Measurements from ENCODE around the gene CYTH2. TPM values are rescaled to one million over a fixed set of nuclear protein-coding genes. Genes with fewer than 3 reads are reported as not detected.

The CYTH2 gene
- total RNA-seq, 3 donors from 2014 or later: 66.3 to 86.9 (median 69.3) TPM

- H3K4me3 ChIP-seq: no peak overlapping the region
- ATAC-seq: no peak
Measured at GRCh38 chr19:48461651-48461981, 7.6 kb upstream of the CYTH2 start.

GRCh38 chr19:48461982-48462655, 7.0 kb upstream of the CYTH2 start:
- Histone ChIP-seq H3K9me3 (no peaks in the 10 kb centered on the region), H3K4me3 (no peak overlapping the region), H3K4me1 (ENCODE audit: low read depth) (no peaks in the 10 kb centered on the region), H3K36me3 (ENCODE audit: low read depth) (no peaks in the 10 kb centered on the region)
- ATAC-seq: no peak
- intact Hi-C loops (cut with DNase I, micrococcal nuclease): no loop called here
- no peak for TF ChIP-seq CTCF (IDR thresholded peaks at IDR 0.05)
- peak in 1 of 3 donors; percentile 53 for DNase-seq

More at GRCh38 chr19:48461651-48461981, 7.6 kb upstream of the CYTH2 start:
- no peak for TF ChIP-seq CTCF (IDR thresholded peaks at IDR 0.05)
- intact Hi-C loops (cut with DNase I, micrococcal nuclease): no loop called here
- no peaks in the 10 kb centered on the region for H3K9me3 ChIP-seq
- H3K4me1 ChIP-seq (ENCODE audit: low read depth): no peaks in the 10 kb centered on the region
- H3K36me3 ChIP-seq (ENCODE audit: low read depth): no peaks in the 10 kb centered on the region
- DNase-seq: no peak

DNA sequence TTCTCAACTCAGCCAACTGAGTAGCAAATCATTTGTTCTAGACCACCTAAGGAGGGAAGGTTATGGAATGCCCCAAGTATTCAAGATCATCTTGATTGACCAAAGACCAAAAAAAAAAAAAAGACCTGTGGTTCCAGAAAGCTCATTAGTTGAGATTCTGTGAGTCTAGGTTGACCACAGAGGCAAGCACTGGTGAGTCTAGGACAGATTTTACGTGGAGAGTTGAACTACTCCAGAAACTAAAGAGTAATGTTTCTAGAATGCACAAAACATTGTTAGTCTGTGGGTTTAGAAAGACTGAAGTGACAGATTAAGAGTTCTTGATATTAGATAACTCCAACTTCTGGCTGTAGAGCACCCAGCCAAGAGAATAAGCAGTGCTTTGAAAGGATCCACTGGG, 4.0 kb upstream of the CYTH2 start:
- TF ChIP-seq CTCF (IDR thresholded peaks at IDR 0.05): no peak
- ATAC-seq (no peak), DNase-seq (no peak)
- no peaks in the 10 kb centered on the region for H3K36me3 ChIP-seq (ENCODE audit: low read depth)
- H3K4me1 ChIP-seq (ENCODE audit: low read depth): peaks cover 8% of the 10 kb centered on the region
- no peak overlapping the region for H3K4me3 ChIP-seq
- H3K9me3 ChIP-seq: no peaks in the 10 kb centered on the region
- intact Hi-C loops (cut with DNase I, micrococcal nuclease): no loop called here

- Histone ChIP-seq H3K36me3 (ENCODE audit: low read depth) (no peaks in the 10 kb centered on the region), H3K9me3 (no peaks in the 10 kb centered on the region), H3K4me3 (no peak overlapping the region), H3K4me1 (ENCODE audit: low read depth) (peaks cover 14% of the 10 kb centered on the region)
- DNase-seq: peak in 1 of 3 donors; percentile 57
- intact Hi-C loops (cut with DNase I, micrococcal nuclease): no loop called here
- ATAC-seq: no peak
- TF ChIP-seq CTCF (IDR thresholded peaks at IDR 0.05): no peak
Measured at GRCh38 chr19:48466561-48467325, 2.4 kb upstream of the CYTH2 start.

- peaks cover 6% of the 10 kb centered on the region for H3K36me3 ChIP-seq (ENCODE audit: low read depth)
- TF ChIP-seq CTCF (IDR thresholded peaks at IDR 0.05): no peak
- intact Hi-C loops (cut with DNase I, micrococcal nuclease): no loop called here
- H3K4me1 ChIP-seq (ENCODE audit: low read depth): peaks cover 14% of the 10 kb centered on the region
- H3K4me3 ChIP-seq: peak overlapping the region; percentile 91
- ATAC-seq (peak; percentile 93), DNase-seq (peak; percentile 100)
- H3K9me3 ChIP-seq: no peaks in the 10 kb centered on the region
Measured at GRCh38 chr19:48468772-48469288, 339 bp upstream of the CYTH2 start.
